HCT116 (cell line): ENCODE data around the gene TIMM29. TPM values are rescaled to one million over a fixed set of nuclear protein-coding genes. Genes with fewer than 3 reads are reported as not detected.

Source experiments
- ATAC-seq: fragments of 200-7000 bp; cut with Tn5 transposase; 2 replicates; pipeline ENCODE4 v1.9.1; 2020; ENCODE audit warnings: mild to moderate bottlenecking, moderate library complexity
- BruUV-seq: library from RNA; stranded (reverse); fragments of 400-500 nt; replicated peaks from 2 replicates; lab custom pipeline; 2021; lab: Mats Ljungman, UMichigan
- CTCF ChIA-PET: fragments of 300-600 bp; sonication (Branson Sonifier 250); formaldehyde crosslinking; loops from one replicate; lab custom pipeline; 2021; ENCODE audit warnings: antibody characterized with exemption; lab: Charles Lee
- POLR2A ChIA-PET: fragments of 300-600, 350-600 bp; sonication (Branson Sonifier 250); formaldehyde crosslinking; loops from one replicate; lab custom pipeline; 2021; ENCODE audit warnings: antibody characterized with exemption; lab: Charles Lee
- RAD21 ChIA-PET, 2 experiments: fragments of 300-600 bp; sonication (Branson Sonifier 250); formaldehyde crosslinking; loops; one replicate each; lab custom pipeline; 2023; ENCODE audit warnings: low total read pairs in 2 of 2; ENCODE audit not compliant: uncharacterized antibody in 2 of 2, unreplicated experiment in 2 of 2, low non-redundant PET in 1 of 2; lab: Charles Lee
- DNase-seq: peaks from one replicate; pipeline ENCODE4 v3.0.0-alpha.2; 2010; ENCODE audit warnings: low read depth, low spot score
- H2AFZ ChIP-seq: fragments of 200-600 bp; shearing (Covaris generic), sonication (generic); 2 replicates; pipeline ENCODE4 v1.6.1; 2017; ENCODE audit warnings: low read depth, mixed run types, mixed read lengths, antibody characterized with exemption, low read length; ENCODE audit not compliant: poor library complexity, severe bottlenecking
- H3K27ac ChIP-seq: 2 replicates; pipeline ENCODE4 v1.5.1; 2012; ENCODE audit warnings: low read depth, low read length
- H3K27me3 ChIP-seq: fragments of 200-600 bp; sonication (generic); 2 replicates; pipeline ENCODE4 v1.6.1; 2016; ENCODE audit warnings: mixed run types, low read length, mixed read lengths; ENCODE audit not compliant: insufficient read depth
- H3K36me3 ChIP-seq, 2 experiments: fragments of 200-500 bp in 1 of 2; fragments of 200-600 bp in 1 of 2; sonication (Bioruptor generic) in 1 of 2; sonication (generic) in 1 of 2; 2 replicates each; pipeline versions ENCODE4 v1.5.1 to v1.6.1; 2014 to 2016; ENCODE audit warnings: low read length in 2 of 2, inconsistent platforms in 1 of 2, mixed read lengths in 1 of 2, mixed run types in 1 of 2; ENCODE audit not compliant: insufficient read depth in 2 of 2, control insufficient read depth in 1 of 2
- H3K4me1 ChIP-seq, 2 experiments: fragments of 200-600 bp in 1 of 2; sonication (generic) in 1 of 2; 2 replicates each; pipeline versions ENCODE4 v1.5.1 to v1.6.1; 2012 to 2017; ENCODE audit warnings: low read length in 2 of 2, inconsistent platforms in 1 of 2, mild to moderate bottlenecking in 1 of 2, mixed read lengths in 1 of 2, mixed run types in 1 of 2, moderate library complexity in 1 of 2; ENCODE audit not compliant: insufficient read depth in 2 of 2, control insufficient read depth in 1 of 2
- H3K4me2 ChIP-seq: fragments of 200-600 bp; sonication (generic); 2 replicates; pipeline ENCODE4 v1.6.1; 2017; ENCODE audit warnings: mixed run types, low read length, mixed read lengths
- H3K4me3 ChIP-seq, 2 experiments: fragments of 200-600 bp in 1 of 2; sonication (generic) in 1 of 2; replicated peaks in 1 of 2; 2 replicates each; pipeline ENCODE4 v1.5.1; 2011 to 2016; ENCODE audit warnings: low read length in 2 of 2, control low read depth in 1 of 2, low read depth in 1 of 2, mild to moderate bottlenecking in 1 of 2, mixed read lengths in 1 of 2, mixed run types in 1 of 2
- H3K79me2 ChIP-seq: fragments of 200-600 bp; sonication (generic); 2 replicates; pipeline ENCODE4 v1.6.1; 2017; ENCODE audit warnings: mild to moderate bottlenecking, mixed run types, low read length, moderate library complexity, mixed read lengths; ENCODE audit not compliant: insufficient read depth
- H3K9ac ChIP-seq: fragments of 200-600 bp; sonication (generic); 2 replicates; pipeline ENCODE4 v1.6.1; 2016; ENCODE audit warnings: low read length, mixed read lengths
- H3K9me2 ChIP-seq: fragments of 200-600 bp; sonication (generic), shearing (Covaris generic); 2 replicates; pipeline ENCODE4 v1.6.1; 2017; ENCODE audit warnings: mixed run types, mild to moderate bottlenecking, moderate library complexity; ENCODE audit not compliant: insufficient read depth
- H3K9me3 ChIP-seq, 2 experiments: fragments of 200-500 bp in 1 of 2; fragments of 200-600 bp in 1 of 2; sonication (Bioruptor generic) in 1 of 2; sonication (generic) in 1 of 2; 2 replicates each; pipeline ENCODE4 v1.6.1; 2014 to 2017; ENCODE audit warnings: low read length in 2 of 2, mixed read lengths in 2 of 2, inconsistent platforms in 1 of 2, low read depth in 1 of 2, mild to moderate bottlenecking in 1 of 2, mixed run types in 1 of 2, moderate library complexity in 1 of 2; ENCODE audit not compliant: control insufficient read depth in 1 of 2, insufficient read depth in 1 of 2
- H4K20me1 ChIP-seq: fragments of 200-600 bp; sonication (generic), shearing (Covaris generic); 2 replicates; pipeline ENCODE4 v1.6.1; 2017; ENCODE audit warnings: mixed run types, mild to moderate bottlenecking, moderate library complexity; ENCODE audit not compliant: insufficient read depth
- CBX3 ChIP-seq: IDR thresholded peaks from 2 replicates; pipeline ENCODE4 v1.6.1; 2012; ENCODE audit warnings: low read depth
- CEBPB ChIP-seq: IDR thresholded peaks from 2 replicates; pipeline ENCODE4 v1.6.1; 2012; ENCODE audit warnings: low read depth
- EGR1 ChIP-seq: IDR thresholded peaks from 2 replicates; pipeline ENCODE4 v1.6.1; 2012; ENCODE audit warnings: low read depth
- ELF1 ChIP-seq: IDR thresholded peaks from 2 replicates; pipeline ENCODE4 v1.6.1; 2012; ENCODE audit warnings: low read depth, borderline replicate concordance
- EZH2 ChIP-seq: fragments of 200-600 bp; sonication (generic); IDR thresholded peaks from 2 replicates; pipeline ENCODE4 v1.6.1; 2017; ENCODE audit warnings: antibody characterized with exemption, mixed run types
- EZH2phosphoT487 ChIP-seq: fragments of 200-600 bp; IDR thresholded peaks from 2 replicates; pipeline ENCODE4 v1.6.1; 2018; ENCODE audit warnings: antibody characterized with exemption, borderline replicate concordance
- FOSL1 ChIP-seq: IDR thresholded peaks from 2 replicates; pipeline ENCODE4 v1.6.1; 2012; ENCODE audit warnings: low read depth
- JUND ChIP-seq: IDR thresholded peaks from 2 replicates; pipeline ENCODE4 v1.6.1; 2012
- POLR2A ChIP-seq: IDR thresholded peaks from 2 replicates; pipeline ENCODE4 v1.7.0; 2011; ENCODE audit warnings: borderline replicate concordance; ENCODE audit not compliant: insufficient read depth, insufficient read length; ENCODE audit errors: extremely low read depth
- POLR2AphosphoS5 ChIP-seq: IDR thresholded peaks from 2 replicates; pipeline ENCODE4 v1.6.1; 2011; ENCODE audit warnings: mild to moderate bottlenecking, low read depth, low read length, moderate library complexity
- RAD21 ChIP-seq: IDR thresholded peaks from 2 replicates; pipeline ENCODE4 v1.6.1; 2012; ENCODE audit warnings: low read depth, mild to moderate bottlenecking
- SIN3A ChIP-seq: IDR thresholded peaks from 2 replicates; pipeline ENCODE4 v1.6.1; 2012; ENCODE audit warnings: low read depth
- SP1 ChIP-seq: IDR thresholded peaks from 2 replicates; pipeline ENCODE4 v1.6.1; 2012; ENCODE audit warnings: low read depth
- SRF ChIP-seq: IDR thresholded peaks from 2 replicates; pipeline ENCODE4 v1.6.1; 2012; ENCODE audit warnings: low read depth
- TCF7L2 ChIP-seq: IDR thresholded peaks from 2 replicates; pipeline ENCODE4 v1.7.0; 2011; ENCODE audit warnings: borderline replicate concordance, inconsistent platforms; ENCODE audit not compliant: insufficient read depth, insufficient read length; ENCODE audit errors: extremely low read depth
- ZNF274 ChIP-seq: fragments of 200-500 bp; sonication (Bioruptor generic); IDR thresholded peaks from 2 replicates; pipeline ENCODE4 v1.6.1; 2014; ENCODE audit warnings: mild to moderate bottlenecking, low read depth, low read length, inconsistent platforms
- intact Hi-C: fragments of 100-400 bp; cut with micrococcal nuclease; formaldehyde crosslinking; loops from 2 replicates; pipeline ENCODE4 v1.10.0; 2022
- total RNA-seq: library from RNA; stranded (reverse); gene quantifications from one replicate; pipeline ENCODE4 v1.2.1, GENCODE V29; 2021; ENCODE audit not compliant: unreplicated experiment
- TF ChIP-seq, protein P1 (sequence below): IDR thresholded peaks from 2 replicates; pipeline ENCODE4 v1.6.1; 2012
- TF ChIP-seq, protein P2 (sequence below), 3 experiments: fragments of 200-600 bp in 1 of 3; sonication (generic) in 1 of 3; IDR thresholded peaks in 2 of 3; conservative IDR thresholded peaks in 1 of 3; 2 replicates each; pipeline ENCODE4 v1.5.1; 2012 to 2017; ENCODE audit warnings: low read depth in 2 of 3, low read length in 2 of 3, antibody characterized with exemption in 1 of 3, borderline replicate concordance in 1 of 3, control low read depth in 1 of 3, mild to moderate bottlenecking in 1 of 3, mixed read lengths in 1 of 3, mixed run types in 1 of 3, moderate library complexity in 1 of 3; ENCODE audit not compliant: insufficient read depth in 1 of 3
- TF ChIP-seq, protein P3 (sequence below): IDR thresholded peaks from 2 replicates; pipeline ENCODE4 v1.6.1; 2012; ENCODE audit warnings: low read depth
- TF ChIP-seq, protein P4 (sequence below): IDR thresholded peaks from 2 replicates; pipeline ENCODE4 v1.6.1; 2012

Gene TIMM29
- total RNA-seq, 1 experiment from 2014 or later, result 20.3 TPM

DNA sequence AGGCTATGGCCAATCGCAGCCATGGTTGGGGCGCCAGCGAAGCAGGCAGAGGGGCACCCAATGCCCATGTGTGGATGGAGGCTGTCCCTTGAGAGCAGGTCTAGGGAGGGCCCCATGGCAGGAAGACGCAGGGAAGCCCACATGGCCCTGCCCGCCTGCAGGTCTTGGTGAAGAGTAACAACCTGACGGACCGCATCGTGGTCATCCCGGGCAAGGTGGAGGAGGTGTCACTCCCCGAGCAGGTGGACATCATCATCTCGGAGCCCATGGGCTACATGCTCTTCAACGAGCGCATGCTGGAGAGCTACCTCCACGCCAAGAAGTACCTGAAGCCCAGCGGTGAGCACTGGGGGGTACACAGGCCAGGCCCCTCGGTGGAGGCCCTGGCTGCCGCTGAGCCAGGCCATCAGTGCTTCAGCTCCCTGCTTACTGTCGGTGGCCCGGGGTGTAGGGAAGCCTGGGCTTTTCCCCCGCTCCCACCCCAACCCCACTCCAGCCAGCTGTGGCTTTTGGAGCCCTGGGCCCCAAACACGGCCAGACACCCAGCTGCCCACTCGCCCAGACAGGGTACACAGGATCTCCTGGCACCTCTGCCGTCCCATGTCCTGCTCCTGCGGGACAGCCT, 14.8 kb upstream of the TIMM29 start:
- peaks cover 19 to 28% of the 10 kb centered on the region in 2 experiments for H3K36me3 ChIP-seq
- no TSS peak for BruUV-seq
- H3K9ac ChIP-seq, result no peak overlapping the region

More for the DNA sequence above, 14.8 kb upstream of the TIMM29 start:
- ChIA-PET POLR2A (no interaction called here), RAD21 (no interaction called here), CTCF (no interaction called here)
- Histone ChIP-seq H3K27ac (no peak overlapping the region), H3K4me1 (peaks cover 0 to 14% of the 10 kb centered on the region in 2 experiments; a peak in 2 of 4 replicates), H3K4me3 (no peak overlapping the region), H3K79me2 (no peaks in the 10 kb centered on the region), H3K4me2 (no peak overlapping the region), H3K9me3 (no peaks in the 10 kb centered on the region), H2AFZ (no peak overlapping the region), H3K9me2 (no peaks in the 10 kb centered on the region), H3K27me3 (no peaks in the 10 kb centered on the region), H4K20me1 (no peaks in the 10 kb centered on the region)
- peak; percentile 7; the same call in 1 of the 2 replicates for ATAC-seq
- intact Hi-C loops, result no loop called here
- TF ChIP-seq, protein P1, sequence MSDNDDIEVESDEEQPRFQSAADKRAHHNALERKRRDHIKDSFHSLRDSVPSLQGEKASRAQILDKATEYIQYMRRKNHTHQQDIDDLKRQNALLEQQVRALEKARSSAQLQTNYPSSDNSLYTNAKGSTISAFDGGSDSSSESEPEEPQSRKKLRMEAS, result no peak
- TF ChIP-seq SP1 (no peak), CBX3 (no peak), EZH2 (no peak), CEBPB (no peak), RAD21 (no peak), FOSL1 (no peak), EZH2phosphoT487 (no peak), ELF1 (no peak), ZNF274 (no peak), POLR2A (no peak), JUND (no peak), TCF7L2 (no peak), EGR1 (no peak), POLR2AphosphoS5 (no peak), SIN3A (no peak), SRF (no peak)
- TF ChIP-seq, protein P2, sequence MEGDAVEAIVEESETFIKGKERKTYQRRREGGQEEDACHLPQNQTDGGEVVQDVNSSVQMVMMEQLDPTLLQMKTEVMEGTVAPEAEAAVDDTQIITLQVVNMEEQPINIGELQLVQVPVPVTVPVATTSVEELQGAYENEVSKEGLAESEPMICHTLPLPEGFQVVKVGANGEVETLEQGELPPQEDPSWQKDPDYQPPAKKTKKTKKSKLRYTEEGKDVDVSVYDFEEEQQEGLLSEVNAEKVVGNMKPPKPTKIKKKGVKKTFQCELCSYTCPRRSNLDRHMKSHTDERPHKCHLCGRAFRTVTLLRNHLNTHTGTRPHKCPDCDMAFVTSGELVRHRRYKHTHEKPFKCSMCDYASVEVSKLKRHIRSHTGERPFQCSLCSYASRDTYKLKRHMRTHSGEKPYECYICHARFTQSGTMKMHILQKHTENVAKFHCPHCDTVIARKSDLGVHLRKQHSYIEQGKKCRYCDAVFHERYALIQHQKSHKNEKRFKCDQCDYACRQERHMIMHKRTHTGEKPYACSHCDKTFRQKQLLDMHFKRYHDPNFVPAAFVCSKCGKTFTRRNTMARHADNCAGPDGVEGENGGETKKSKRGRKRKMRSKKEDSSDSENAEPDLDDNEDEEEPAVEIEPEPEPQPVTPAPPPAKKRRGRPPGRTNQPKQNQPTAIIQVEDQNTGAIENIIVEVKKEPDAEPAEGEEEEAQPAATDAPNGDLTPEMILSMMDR (IDR thresholded peaks at IDR 0.05 in 2 of 3, conservative IDR thresholded peaks at IDR 0.05 in 1 of 3; ENCODE audit: borderline replicate concordance in 1 of 3, insufficient read depth in 1 of 3, low read depth in 2 of 3, low read length in 2 of 3), result no peak
- TF ChIP-seq, protein P3, sequence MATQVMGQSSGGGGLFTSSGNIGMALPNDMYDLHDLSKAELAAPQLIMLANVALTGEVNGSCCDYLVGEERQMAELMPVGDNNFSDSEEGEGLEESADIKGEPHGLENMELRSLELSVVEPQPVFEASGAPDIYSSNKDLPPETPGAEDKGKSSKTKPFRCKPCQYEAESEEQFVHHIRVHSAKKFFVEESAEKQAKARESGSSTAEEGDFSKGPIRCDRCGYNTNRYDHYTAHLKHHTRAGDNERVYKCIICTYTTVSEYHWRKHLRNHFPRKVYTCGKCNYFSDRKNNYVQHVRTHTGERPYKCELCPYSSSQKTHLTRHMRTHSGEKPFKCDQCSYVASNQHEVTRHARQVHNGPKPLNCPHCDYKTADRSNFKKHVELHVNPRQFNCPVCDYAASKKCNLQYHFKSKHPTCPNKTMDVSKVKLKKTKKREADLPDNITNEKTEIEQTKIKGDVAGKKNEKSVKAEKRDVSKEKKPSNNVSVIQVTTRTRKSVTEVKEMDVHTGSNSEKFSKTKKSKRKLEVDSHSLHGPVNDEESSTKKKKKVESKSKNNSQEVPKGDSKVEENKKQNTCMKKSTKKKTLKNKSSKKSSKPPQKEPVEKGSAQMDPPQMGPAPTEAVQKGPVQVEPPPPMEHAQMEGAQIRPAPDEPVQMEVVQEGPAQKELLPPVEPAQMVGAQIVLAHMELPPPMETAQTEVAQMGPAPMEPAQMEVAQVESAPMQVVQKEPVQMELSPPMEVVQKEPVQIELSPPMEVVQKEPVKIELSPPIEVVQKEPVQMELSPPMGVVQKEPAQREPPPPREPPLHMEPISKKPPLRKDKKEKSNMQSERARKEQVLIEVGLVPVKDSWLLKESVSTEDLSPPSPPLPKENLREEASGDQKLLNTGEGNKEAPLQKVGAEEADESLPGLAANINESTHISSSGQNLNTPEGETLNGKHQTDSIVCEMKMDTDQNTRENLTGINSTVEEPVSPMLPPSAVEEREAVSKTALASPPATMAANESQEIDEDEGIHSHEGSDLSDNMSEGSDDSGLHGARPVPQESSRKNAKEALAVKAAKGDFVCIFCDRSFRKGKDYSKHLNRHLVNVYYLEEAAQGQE, result no peak
- TF ChIP-seq, protein P4, sequence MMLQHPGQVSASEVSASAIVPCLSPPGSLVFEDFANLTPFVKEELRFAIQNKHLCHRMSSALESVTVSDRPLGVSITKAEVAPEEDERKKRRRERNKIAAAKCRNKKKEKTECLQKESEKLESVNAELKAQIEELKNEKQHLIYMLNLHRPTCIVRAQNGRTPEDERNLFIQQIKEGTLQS, result no peak
- DNase-seq, result no peak
